ENCODE results near the gene SPOCD1.

- TF ChIP-seq CTCF (IDR thresholded peaks at IDR 0.05), result no peak
- TF ChIP-seq ZFX (IDR thresholded peaks at IDR 0.05; ENCODE audit: borderline replicate concordance), result no peak
Observed at GRCh38 chr1:31752258-31752657, 63.6 kb downstream of the SPOCD1 start.
